GM18511 (cell line): ENCODE data around the gene NMRAL1.

ENCODE experiments used
- ATAC-seq: cut with Tn5 transposase; IDR thresholded peaks from one replicate; pipeline ENCODE4 v1.9.1; 2021; ENCODE audit warnings: mild to moderate bottlenecking, moderate library complexity; ENCODE audit not compliant: unreplicated experiment

The NMRAL1 gene

DNA sequence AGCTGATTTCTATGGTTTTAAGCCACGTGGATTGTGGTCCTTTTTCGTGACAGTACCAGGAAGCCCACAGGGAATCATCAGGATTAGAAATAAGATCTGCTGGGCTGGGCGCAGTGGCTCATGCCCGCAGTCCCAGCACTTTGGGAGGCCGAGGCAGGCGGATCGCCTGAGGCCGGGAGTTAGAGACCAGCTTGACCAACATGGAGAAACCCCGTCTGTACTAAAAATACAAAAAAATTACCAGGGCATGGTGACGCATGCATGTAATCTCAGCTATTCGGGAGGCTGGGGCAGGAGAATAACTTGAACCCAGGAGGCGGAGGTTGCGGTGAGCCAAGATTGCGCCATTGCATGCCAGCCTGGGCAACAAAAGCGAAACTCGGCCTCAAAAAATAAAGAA, 6.5 kb downstream of the NMRAL1 start:
- ATAC-seq: no peak

GRCh38 chr16:4465977-4466779, 8.2 kb downstream of the NMRAL1 start:
- no peak for ATAC-seq

- no peak for ATAC-seq
Observed at GRCh38 chr16:4463522-4464163, 10.8 kb downstream of the NMRAL1 start.

- no peak for ATAC-seq
Observed at GRCh38 chr16:4461250-4462085, 13.0 kb downstream of the NMRAL1 start.

DNA sequence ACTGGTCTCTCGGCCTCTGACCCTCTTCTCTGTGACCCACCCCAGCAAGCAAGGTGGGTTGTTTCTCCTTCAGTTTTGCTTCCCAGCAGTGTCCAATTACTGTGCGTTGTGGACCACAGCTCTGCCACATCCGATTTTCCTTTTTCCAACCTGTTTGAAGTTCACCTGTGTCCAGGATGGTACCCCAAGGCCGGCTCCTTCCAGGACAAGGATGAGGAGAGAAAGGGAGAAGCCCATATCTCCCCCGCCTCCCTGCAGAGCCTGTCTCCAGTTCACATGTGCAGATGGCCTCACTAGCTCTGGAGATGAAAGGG, 13.5 kb downstream of the NMRAL1 start:
- no peak for ATAC-seq

DNA sequence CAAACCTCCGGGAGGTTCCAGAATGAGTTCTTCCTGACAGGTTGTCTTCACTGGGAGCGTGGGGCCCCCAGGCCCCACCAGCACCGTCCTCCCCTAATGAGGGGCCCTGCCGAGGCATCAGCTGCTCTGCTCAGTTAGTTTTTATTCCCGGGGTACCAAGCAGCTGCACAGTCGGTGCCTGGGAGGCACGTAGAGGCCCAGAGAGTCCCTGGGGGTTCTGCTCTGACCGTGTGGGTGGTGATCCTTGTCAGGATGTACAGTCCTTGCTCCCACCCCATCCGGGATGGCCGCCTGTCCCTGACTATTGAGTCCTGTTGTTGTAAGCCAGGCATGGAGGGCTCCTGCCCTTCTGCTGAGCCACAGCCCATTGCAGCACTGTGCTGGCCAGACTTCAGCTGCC, 18.5 kb downstream of the NMRAL1 start:
- ATAC-seq: no peak

DNA sequence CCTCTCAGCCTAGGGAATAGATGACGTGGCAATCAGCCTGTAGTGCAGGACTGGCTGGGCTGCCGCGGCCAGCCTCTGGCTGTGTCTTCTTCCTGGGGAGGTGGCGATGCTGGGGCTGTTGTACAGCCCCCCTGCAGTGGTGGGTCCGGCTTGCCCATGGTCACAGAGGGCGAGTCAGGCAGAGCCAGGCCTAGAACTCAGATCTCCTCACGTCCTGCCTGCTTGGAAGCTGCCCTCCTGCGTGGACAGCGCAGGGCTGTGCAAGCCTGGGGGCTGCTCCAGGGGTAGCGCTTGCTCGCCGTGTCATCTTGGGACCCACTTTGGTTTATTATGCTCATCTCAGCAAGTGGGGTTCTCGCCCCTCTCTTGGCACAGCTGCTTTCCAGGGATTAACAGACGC, 19.3 kb downstream of the NMRAL1 start:
- no peak for ATAC-seq

DNA sequence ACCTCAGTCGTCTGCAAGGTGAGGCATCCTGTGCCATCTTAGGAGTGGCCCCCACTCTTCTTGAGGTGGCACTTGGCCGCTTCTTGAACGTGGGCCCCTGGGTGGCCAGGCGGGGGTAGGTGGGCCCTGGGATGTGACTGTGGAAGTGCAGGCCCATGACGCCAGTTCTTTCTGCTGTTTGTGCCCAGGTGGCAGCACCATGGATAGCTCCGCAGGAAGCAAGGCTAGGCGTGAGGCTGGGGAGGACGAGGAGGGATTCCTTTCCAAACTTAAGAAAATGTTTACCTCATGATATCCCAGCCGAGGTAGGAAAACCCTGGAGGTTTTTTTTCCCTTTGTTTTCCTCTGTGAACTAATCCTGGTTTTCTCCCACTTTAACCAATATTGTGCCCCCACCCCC, 19.8 kb downstream of the NMRAL1 start:
- ATAC-seq: no peak

- ATAC-seq: no peak
Observed at GRCh38 chr16:4452674-4453073, 21.8 kb downstream of the NMRAL1 start.

- ATAC-seq: no peak
Observed at GRCh38 chr16:4450931-4451519, 23.4 kb downstream of the NMRAL1 start.

DNA sequence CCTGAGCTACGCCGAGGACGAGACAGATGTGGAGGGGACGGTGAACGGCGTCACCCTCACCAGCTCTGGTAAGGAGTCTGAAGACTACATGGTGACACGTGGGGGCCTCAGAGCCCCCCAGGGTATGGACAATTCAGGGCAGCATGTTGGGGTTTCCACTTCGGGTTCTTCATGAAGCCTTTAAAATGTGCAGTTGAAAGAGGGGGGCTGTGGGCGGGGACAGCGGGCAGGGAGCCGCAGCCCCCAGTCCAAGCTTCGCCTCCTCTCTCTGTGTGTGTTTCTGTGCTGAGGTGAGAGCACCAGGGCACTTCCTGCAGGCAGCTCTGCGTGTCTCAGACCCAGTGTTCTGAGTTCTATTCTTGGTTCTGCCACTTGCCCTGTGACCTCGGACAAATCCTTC, 24.0 kb downstream of the NMRAL1 start:
- no peak for ATAC-seq

GRCh38 chr16:4443986-4444385, 30.4 kb downstream of the NMRAL1 start:
- no peak for ATAC-seq

DNA sequence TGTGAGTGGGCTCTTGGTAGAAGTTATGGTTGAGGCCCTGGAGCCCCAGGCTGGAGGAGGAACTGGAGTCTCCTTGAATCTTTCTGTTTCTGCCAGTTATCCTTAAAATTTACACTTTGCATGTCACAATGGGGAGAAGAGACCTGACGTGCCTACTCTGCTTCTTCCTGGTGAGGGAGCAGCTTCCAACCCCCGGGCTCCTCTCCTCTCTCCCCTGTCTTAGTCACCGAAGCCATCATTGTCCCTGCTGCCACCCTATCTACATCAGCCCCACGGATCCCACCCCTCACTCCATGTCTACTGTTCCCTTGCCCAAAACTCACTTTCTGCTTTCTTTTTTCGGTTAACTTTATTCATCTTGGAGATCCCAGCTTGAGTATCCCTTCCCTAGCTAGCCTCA, 31.2 kb downstream of the NMRAL1 start:
- ATAC-seq: no peak

DNA sequence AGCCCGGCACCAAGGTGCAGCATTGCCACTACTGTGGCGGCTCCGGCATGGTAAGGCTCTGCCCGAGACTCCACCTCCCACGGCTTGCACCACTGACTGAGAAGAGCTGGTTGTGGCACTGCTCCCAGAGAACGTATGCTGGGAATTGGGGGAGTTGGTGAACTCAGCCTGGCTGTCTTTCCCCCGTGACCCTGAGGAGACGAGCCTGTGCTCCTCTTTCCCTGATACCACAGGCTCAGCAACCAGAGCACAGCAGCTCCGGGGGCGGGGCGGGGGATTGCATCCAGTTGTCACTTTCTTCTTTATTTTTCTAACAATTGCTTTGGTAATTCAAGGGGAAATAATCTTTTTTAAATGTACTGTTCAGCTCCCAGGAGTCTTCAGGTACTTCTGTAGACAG, 32.1 kb downstream of the NMRAL1 start:
- ATAC-seq: no peak

GRCh38 chr16:4437366-4437765, 37.1 kb downstream of the NMRAL1 start:
- no peak for ATAC-seq

DNA sequence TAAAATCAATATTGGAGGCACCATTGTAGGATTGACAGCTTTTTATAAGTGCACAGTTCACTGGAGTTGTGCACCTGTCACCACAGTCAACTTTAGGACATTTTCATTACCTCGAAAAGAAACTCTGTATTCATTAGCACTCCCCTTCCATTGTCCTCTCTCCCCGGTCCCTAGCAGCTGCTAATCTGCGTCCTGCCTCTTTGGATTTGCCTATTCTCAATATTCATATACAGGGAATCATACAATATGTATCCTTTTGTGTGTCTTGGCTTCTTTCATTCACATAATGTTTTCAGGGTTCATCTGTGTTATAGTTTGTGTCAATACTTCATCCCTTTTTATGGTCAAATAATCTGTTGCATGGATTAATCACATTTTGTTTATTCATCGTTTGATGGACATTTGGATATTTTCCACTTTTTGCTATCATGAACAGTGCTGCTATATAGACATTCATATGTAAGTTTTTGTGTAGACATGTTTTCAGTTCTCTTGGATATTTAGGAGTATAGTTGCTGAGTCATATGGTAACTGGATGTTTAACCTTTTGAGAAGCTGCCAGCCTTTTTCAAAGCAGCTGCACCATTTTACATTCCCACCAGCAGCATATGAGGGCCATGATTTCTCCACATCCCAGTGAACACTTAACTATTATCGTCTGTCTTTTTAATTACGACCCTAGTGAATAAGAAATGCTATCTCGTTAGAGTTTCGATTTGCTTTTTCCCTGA, 38.9 kb downstream of the NMRAL1 start:
- ATAC-seq: no peak

- no peak for ATAC-seq
Observed at GRCh38 chr16:4433914-4434787, 40.3 kb downstream of the NMRAL1 start.

DNA sequence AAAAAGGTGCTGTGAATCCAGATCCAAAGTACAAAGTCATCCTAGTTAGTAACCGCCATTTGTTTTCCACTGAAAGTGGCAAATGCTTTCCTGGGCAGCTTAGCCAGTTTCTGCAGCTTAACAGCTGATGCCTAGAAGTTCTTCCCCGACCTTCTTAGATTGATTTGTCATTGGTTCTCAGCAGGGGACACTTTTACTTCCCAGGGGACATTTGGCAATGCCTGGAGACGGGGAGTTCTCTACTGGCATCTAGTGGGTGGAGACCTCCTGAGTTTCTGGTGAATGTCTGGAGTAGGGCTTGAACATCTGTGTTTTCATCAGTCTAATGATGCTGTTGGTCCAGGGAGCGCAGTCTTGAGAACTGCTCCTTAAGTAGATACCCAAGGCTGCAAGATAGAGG, 41.2 kb downstream of the NMRAL1 start:
- ATAC-seq: no peak

DNA sequence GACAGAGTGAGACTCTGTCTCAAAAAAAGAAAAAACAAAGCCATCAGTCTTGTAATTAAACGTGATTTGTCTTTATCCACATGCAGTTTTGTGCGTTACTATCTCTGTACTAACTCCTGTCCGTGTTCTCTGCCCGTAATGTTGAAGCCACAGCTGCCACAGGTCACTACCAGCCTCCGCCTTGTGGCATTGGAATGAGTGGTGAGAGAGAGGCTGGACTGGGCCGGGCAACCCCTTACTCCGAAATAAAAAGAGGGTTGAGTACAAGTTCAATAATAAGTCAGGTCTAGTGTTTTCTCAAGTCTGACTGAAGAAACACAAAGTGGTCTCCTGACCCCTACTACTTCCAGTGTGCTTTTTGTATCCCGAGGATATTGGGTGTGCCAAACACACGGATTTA, 43.4 kb downstream of the NMRAL1 start:
- no peak for ATAC-seq

GRCh38 chr16:4428500-4428899, 45.9 kb downstream of the NMRAL1 start:
- no peak for ATAC-seq
